ENCODE results near the gene STAG1.
"Not testable (repeated sequence)": the region's sequence is repeated elsewhere in the genome, so short reads cannot be mapped to it uniquely, and the experiment has no call there.

GRCh38 chr3:136474876-136475275 lies 277.3 kb downstream of the STAG1 start:
- TF ChIP-seq, protein P1, sequence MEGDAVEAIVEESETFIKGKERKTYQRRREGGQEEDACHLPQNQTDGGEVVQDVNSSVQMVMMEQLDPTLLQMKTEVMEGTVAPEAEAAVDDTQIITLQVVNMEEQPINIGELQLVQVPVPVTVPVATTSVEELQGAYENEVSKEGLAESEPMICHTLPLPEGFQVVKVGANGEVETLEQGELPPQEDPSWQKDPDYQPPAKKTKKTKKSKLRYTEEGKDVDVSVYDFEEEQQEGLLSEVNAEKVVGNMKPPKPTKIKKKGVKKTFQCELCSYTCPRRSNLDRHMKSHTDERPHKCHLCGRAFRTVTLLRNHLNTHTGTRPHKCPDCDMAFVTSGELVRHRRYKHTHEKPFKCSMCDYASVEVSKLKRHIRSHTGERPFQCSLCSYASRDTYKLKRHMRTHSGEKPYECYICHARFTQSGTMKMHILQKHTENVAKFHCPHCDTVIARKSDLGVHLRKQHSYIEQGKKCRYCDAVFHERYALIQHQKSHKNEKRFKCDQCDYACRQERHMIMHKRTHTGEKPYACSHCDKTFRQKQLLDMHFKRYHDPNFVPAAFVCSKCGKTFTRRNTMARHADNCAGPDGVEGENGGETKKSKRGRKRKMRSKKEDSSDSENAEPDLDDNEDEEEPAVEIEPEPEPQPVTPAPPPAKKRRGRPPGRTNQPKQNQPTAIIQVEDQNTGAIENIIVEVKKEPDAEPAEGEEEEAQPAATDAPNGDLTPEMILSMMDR (IDR thresholded peaks at IDR 0.05; ENCODE audit: poor library complexity, severe bottlenecking) = not testable (repeated sequence)
- TF ChIP-seq POLR2AphosphoS5 (IDR thresholded peaks at IDR 0.05); MXI1 (conservative IDR thresholded peaks at IDR 0.05; ENCODE audit: poor library complexity, severe bottlenecking); EP300 (conservative IDR thresholded peaks at IDR 0.05; ENCODE audit: poor library complexity, severe bottlenecking); EZH2 (IDR thresholded peaks at IDR 0.05; ENCODE audit: borderline replicate concordance, insufficient read depth, low read length, poor library complexity, severe bottlenecking); REST (IDR thresholded peaks at IDR 0.05; ENCODE audit: borderline replicate concordance); TAF1 (IDR thresholded peaks at IDR 0.05; ENCODE audit: low read depth); SMC3 (conservative IDR thresholded peaks at IDR 0.05; ENCODE audit: poor library complexity); RAD21 (conservative IDR thresholded peaks at IDR 0.05): not testable (repeated sequence)

Data from neural cell (in vitro differentiated cells).